Inferior parietal cortex (tissue), 1 donor: ENCODE data around the gene KCTD5.

Source experiments
- DNase-seq: peaks from one replicate; pipeline ENCODE4 v3.0.0-alpha.2; 2016; ENCODE audit errors: extremely low spot score

Gene KCTD5

DNA sequence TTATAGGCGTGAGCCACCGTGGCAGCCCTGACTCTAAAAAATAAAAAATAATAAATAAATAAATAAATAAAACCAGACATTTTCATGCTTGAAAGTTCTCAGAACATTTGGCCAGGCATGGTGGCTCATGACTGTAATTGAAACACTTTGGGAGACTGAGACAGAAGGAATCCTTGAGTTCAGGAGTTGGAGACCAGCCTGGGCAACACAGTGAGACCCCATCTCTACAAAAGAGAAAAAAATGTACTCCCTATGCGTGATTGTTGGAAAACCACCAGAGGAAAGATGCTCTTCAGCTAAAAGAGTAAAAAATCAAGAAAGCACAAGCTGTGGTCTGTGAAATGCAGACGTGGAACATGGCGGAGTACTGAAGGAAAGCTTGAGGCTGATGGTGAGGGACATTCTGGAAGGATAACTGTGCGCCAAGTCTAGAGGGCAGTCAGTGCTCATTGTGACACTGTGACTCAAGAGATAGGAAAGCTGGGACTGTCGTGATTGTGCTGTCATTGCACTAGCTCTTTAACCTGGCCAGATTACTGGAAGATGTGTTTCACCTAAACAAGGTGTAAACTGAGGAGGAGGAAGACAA is 41.9 kb downstream of the KCTD5 start:
- DNase-seq: no peak

- DNase-seq: no peak
Observed at GRCh38 chr16:2724816-2725348, 42.6 kb downstream of the KCTD5 start.

- no peak for DNase-seq
Observed at GRCh38 chr16:2726923-2727322, 44.6 kb downstream of the KCTD5 start.

GRCh38 chr16:2728034-2728433 is 45.7 kb downstream of the KCTD5 start:
- no peak for DNase-seq

DNA sequence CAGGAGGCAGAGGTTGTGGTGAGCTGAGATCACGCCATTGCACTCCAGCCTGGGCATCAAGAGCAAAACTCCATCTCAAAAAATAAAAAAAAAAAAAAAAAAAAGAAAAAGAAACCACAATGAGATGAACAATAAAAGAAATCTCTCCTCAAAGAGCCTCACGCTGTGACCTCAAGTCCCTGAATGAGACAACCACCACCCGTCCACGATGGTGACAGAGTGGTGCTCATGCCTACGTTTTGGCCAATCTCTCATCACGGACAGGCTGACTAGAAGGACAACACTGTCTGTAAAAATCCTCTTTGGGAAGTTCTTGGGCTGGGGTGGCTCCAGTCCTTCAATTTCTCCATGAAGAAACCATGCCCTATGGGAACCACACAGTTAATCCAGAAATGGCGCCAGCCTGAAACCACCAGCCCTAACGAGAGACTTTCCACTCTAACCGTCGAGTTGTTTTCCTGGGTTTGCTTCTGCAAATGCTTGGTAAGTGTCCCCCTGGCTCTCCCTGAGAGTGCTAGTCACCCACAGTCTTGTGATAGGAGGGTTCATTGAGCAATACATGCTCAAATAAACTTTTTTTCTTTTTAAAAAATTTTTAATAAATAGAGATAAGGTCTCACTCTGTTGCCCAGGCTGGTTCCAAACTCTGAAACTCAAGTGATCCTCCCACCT is 52.7 kb downstream of the KCTD5 start:
- DNase-seq: no peak

GRCh38 chr16:2736476-2737237 is 54.3 kb downstream of the KCTD5 start:
- DNase-seq: no peak

- DNase-seq: no peak
Observed at GRCh38 chr16:2737238-2737605, 54.9 kb downstream of the KCTD5 start.

- no peak for DNase-seq
Observed at GRCh38 chr16:2737895-2738418, 55.6 kb downstream of the KCTD5 start.

GRCh38 chr16:2738615-2739014 is 56.3 kb downstream of the KCTD5 start:
- DNase-seq: no peak

DNA sequence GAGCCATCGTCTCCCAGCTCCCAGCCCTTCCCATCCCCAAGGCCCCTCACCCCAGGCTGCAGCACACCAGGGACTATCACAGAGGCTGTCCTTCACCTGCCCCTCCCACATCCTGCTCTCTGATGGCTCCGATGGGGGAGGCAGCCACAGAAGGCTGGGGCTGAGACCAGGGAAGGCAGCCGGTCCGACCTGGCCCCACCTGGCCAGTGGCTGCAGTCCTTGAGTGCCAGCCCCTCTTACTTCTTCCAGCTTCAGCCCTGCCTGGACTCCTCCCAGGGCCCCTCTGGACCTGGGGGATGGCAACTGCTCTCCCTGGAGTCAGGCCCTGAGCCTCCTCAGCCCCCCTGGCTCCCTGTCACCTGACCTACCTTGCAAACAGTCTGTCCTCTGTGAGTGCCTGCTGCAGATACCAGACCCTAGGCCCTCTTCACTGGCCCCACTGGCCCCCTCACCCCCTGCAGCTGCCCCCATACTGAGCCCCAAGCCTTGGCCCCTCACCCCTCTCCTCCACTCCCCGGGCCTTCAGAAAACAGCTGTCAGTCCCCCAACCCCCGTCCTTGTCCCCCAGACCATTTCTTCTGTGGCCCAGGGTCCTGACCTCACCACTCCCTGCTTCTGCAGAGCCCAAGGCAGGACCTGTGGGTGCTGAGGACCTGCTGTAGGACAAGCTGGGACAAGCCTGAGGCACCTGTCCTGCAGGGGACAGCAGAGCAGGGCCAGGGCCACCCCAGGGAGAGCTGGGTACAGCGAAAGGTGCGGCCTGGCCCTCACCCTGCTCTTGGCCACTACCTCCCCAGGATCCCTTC is 57.5 kb downstream of the KCTD5 start:
- no peak for DNase-seq

DNA sequence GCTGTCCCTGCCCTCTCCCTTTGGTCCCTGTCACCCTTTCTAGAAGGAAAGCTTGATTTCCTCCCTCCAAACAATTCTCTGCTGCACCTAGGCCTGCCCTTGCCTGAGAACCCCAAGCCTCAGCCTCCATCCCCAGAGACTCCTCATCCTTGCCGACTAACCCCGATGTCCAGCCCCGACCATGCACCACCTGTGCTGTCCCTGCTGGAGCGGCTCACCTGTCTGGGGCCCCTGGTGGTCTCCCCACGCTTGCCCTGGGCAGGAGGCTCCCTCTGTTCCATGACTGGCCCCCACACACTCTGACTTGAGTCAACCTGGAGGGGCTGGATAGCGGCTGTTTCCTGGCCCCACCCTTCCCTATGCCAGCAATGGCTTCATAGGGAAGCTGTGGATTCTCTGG is 58.2 kb downstream of the KCTD5 start:
- DNase-seq: no peak

DNA sequence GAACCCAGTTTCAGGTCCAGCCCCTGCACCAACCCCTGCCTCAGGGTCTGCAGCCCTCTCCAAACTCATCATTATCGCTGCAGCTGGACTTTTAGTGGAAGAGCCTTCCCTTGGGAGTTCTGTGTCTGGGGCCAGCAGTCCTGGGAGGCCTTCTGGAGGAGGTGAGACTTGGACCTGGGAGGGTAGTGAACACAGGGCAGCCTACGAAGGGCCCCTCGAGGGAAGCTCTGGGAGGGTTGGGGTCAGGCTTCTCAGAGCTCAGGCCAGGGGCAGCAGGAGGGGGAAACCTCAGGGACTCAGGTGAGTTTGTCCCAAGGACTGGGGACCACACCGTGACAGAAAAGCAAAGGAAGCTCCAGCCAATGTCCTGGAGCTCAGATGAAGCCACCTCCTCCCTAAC is 58.8 kb downstream of the KCTD5 start:
- no peak for DNase-seq

DNA sequence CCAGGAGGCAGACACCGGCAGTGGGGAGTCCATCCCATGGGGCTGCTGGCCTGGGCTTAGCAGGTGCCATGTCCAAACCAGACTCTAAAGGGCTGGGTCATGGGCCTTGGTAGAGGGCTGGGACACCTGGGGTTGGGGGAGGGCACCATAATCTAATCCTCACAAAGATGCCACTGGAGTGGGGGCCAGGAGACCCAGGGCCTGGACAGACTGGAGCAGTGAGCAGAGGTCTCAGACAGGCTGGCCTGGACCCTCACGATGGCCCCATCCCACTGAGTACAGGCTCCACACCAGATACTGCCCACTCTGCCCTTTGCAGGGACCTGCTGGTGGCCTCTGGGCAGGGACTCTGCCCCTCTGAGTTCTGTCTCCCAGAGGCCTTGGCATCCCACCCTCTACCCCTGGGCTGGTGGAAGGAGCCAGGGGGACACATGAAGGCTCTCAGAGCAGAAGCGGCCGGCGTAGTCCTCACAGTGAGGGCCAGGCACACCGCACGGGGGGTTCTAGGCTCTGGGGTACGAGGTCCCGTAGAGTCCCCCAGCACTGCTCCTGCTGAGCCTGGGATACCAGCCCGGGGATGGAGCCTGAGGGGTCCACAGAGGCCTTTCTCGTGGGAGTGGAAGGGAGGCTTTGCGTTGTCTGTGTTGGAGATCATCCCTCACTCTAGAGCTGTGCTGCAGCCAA is 60.1 kb downstream of the KCTD5 start:
- DNase-seq: no peak

GRCh38 chr16:2743007-2743810 is 60.9 kb downstream of the KCTD5 start:
- DNase-seq: no peak

DNA sequence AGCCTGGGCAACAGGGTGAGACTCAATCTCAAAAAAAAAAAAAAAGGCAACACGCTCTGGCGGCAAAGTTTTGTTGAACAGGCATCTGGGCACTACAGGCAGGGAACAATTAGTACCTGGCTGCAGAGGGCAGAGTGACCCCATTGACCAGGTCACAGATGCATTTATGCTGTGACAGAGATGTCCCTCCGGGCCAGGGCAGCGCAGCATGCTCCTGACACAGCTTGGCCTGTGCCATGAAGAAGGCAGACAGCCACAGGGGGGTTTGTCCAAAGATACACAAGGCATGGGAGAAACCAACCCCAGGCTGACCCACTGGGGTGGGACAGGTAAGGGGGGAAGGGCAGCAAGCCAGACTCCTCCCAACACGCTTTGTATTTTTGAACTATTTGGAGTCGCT is 62.4 kb downstream of the KCTD5 start:
- DNase-seq: no peak

DNA sequence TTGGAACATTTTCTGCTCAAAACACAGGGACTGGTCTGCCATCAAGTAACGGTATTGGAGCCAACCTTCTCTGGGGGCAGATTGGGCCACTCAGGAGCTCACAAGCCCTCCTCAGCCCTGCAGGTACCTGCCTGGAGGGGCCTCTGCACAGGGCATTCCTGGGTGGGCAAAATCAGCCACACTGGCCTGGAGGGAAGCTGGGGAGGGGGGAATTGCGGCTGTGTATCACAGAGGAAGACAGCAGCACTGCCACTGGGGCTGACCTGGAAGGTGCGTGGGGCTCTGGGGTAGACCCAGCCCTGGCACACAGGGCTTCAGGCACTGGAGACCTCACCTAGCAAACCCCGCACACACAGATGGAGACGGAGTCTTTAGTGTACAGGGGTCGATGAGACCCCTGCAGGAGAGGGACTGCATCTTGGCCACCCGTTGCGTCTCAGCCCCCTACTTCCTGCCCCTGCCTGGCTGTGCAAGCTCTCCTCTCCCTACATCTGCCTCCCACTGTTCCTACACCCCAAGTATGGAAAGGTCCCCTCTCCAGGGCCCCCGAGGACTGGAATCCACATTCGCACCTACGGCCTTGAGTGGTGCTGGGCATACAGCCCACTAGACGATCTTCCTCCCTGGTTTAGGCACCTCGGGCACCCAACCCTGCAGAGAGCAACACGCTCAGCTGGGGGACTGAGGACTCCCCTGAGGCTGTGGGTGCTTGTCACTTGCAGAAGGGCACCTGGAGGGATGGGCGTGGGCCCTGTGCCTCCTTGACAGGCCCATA is 63.0 kb downstream of the KCTD5 start:
- DNase-seq: no peak

DNA sequence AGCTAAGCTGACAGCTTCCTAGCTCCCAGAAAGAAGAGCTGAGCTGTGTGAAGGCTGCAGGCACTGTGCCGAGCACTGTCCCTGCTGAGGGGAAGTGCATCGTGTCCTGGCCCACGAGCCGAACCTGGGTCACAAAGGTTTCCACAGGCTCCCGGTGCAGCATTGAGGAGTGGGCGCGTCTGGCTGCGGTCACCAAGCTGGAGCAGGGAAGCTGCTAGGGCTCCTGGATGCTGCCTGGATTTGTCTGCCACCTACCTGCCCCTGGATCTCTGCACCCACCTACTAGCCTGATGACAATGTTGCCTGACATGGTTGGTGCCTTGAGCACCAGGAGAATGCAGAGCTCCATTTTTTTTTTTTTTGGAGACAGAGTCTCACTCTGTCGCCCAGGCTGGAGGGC is 63.6 kb downstream of the KCTD5 start:
- DNase-seq: no peak

GRCh38 chr16:2748757-2749455 is 66.6 kb downstream of the KCTD5 start:
- DNase-seq: no peak

DNA sequence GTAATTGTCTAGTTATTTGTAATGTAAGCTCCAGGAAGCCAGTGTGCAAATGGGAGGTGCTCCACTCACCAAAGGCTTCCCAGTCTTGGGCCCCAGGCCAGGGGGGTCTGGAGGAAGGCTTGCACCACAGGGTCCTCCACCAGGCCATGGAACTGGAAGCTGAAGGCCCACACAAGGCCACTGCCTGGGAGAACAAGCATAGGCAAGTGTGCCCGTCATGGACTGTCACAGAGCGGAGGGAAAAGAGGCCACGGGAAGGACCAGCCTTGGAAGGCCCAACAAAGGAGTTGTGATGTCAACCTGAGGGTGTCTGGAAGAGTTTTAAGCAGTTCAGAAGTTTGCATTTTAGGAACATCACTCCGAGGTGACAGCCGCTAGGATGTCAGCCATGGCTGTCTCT is 67.2 kb downstream of the KCTD5 start:
- no peak for DNase-seq
